Testis (tissue), 2 donors: Measurements from ENCODE around the gene LSMEM2.

Experiments
- CTCF ChIP-seq, 3 experiments: fragments of 450-650 bp in 2 of 3; fragments of 200-600 bp in 1 of 3; sonication (generic) in 1 of 3; IDR thresholded peaks; one replicate each; pipeline ENCODE4 v1.5.1; 2016 to 2019; ENCODE audit warnings: antibody characterized with exemption in 3 of 3, mild to moderate bottlenecking in 2 of 3, moderate library complexity in 1 of 3
- POLR2A ChIP-seq: fragments of 450-650 bp; IDR thresholded peaks from one replicate; pipeline ENCODE4 v1.6.1; 2017; ENCODE audit warnings: antibody characterized with exemption, mild to moderate bottlenecking, moderate library complexity

- TF ChIP-seq CTCF (IDR thresholded peaks at IDR 0.05), result no peak
- no peak for TF ChIP-seq POLR2A
Measured at GRCh38 chr3:50322115-50322385, 43.2 kb downstream of the LSMEM2 start.
